GM12874 (cell line): Measurements from ENCODE around the gene SLC25A41.

Experiments
- CTCF ChIP-seq: IDR thresholded peaks from 2 replicates; pipeline ENCODE4 v1.5.1; 2011; ENCODE audit warnings: low read depth, mild to moderate bottlenecking, control low read depth, low read length, moderate library complexity; ENCODE audit not compliant: insufficient read depth

Gene SLC25A41

DNA sequence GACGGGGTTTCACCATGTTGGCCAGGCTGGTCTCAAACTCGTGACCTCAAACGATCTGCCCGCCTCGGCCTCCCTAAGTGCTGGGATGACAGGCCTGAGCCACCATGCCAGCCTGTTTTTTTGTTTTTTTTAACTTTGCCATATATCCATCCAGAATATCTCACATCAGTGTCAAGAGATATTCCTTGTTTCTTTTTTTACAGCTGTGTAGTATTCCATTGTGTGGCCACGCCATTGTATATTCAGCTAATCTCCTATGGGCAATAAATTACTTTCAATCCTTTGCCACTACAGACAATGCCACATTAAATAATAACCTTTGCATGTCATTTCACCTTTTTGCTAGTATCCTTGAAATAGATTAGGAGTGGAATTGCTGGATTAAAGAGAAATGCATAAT, 24.2 kb downstream of the SLC25A41 start:
- no peak for TF ChIP-seq CTCF

DNA sequence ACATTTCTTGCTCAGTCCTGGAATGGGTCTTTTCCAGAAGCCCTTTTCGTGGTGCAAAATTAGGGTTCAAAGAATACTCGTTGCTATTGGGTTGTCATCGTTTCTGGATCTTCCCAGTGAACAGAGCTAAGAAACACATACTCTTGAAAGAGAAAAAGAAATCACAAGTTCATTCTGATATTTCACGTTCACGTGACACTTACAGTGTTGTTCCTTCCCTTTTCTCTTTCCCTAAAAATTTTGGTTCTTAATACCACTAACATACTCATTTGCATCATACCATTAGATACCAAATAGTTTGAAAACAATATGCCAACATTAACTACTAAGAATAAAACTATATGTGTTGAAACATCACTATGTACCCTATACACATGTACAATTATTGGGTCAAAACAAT, 27.2 kb downstream of the SLC25A41 start:
- TF ChIP-seq CTCF: no peak

DNA sequence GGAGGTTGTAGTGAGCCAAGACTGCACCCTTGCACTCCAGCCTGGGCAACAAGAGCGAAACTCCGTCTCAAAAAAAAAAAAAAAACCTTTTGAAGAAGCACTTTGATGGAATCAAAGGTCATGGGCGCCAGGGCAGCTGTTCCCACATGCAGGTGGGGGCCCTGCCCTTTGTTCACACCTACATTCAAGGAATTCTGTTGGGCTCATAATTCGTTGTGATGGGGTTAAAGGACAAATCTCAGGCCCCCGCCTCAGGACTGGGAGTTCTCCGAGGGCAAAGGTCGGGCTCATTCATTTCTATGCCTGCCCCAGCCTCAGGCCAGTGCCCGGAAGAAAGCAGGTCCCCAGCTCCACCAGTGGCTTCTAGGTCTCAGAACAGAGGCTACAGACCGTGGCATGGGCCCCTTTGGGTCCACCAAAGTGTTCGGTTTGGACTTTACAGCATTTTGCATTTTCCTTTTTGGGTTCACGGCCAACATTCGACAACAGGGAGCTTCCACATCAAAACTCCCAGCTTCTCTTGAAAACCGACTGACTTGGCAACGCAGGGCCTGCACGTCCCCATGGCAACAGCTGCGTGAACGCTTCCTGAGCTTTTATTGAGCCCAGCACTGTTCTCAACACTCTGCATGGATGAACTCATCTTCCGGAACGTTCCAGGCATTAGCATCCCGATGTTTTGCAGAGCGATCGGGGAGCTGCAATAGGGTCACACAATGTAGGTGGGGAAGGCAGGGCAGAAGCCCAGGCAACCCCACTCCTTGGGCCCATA, 30.5 kb downstream of the SLC25A41 start:
- TF ChIP-seq CTCF: no peak

DNA sequence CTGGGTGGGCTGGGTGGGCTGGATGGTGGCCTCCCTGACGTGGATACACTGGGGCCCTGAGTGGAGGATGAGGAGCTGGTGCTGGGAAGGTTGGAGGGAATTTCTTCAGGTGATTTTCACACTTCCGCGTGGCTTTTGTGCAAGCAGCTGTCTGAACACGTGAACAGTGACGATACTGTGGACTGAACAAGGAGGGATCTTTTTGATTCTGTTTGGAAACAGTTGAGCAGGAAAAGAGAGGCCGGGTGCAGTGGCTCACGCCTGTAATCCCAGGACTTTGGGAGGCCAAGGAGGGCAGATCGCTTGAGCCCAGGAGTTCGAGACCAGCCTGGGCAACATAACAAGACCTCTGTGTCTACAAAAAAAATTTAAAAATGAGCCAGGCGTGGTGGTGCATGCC, 31.5 kb downstream of the SLC25A41 start:
- no peak for TF ChIP-seq CTCF

- no peak for TF ChIP-seq CTCF
These were observed 37.3 kb downstream of the SLC25A41 start for GRCh38 chr19:6396305-6396704.

- no peak for TF ChIP-seq CTCF
These were observed 38.7 kb downstream of the SLC25A41 start for GRCh38 chr19:6394831-6395230.

GRCh38 chr19:6393983-6394412, 39.6 kb downstream of the SLC25A41 start:
- TF ChIP-seq CTCF: no peak
